Neural crest cell (in vitro differentiated cells): ENCODE data around the gene ETV6. TPM values are rescaled to one million over a fixed set of nuclear protein-coding genes. Genes with fewer than 3 reads are reported as not detected.
A peak's percentile ranks its signal among the peaks of the same experiment; 100 is the strongest.

Experiments used
- DNase-seq: peaks from one replicate; pipeline ENCODE4 v3.0.0; 2021; ENCODE audit warnings: low read depth, mixed read lengths, low spot score
- H3K27ac Mint-ChIP-seq: one replicate; pipeline ENCODE4 v1.8.0; 2021; ENCODE audit warnings: mild to moderate bottlenecking, mixed read lengths; ENCODE audit not compliant: unreplicated experiment
- H3K27me3 Mint-ChIP-seq: 2 replicates; pipeline ENCODE4 v1.8.0; 2021; ENCODE audit warnings: low read depth, mild to moderate bottlenecking, mixed read lengths
- H3K36me3 Mint-ChIP-seq: 2 replicates; pipeline ENCODE4 v1.8.0; 2021; ENCODE audit warnings: low read depth, mild to moderate bottlenecking, mixed read lengths
- H3K4me1 Mint-ChIP-seq: 2 replicates; pipeline ENCODE4 v1.8.0; 2021; ENCODE audit warnings: mixed read lengths
- H3K4me3 Mint-ChIP-seq: one replicate; pipeline ENCODE4 v1.8.0; 2021; ENCODE audit warnings: mild to moderate bottlenecking, mixed read lengths
- H3K9me3 Mint-ChIP-seq: 2 replicates; pipeline ENCODE4 v1.8.0; 2021; ENCODE audit warnings: mixed read lengths
- CTCF ChIP-seq: fragments of 200-600 bp; sonication (generic); conservative IDR thresholded peaks from 2 replicates; pipeline ENCODE4 v1.5.0; 2021; ENCODE audit warnings: antibody characterized with exemption, mild to moderate bottlenecking
- total RNA-seq: library from RNA; stranded (reverse); gene quantifications from 2 replicates; pipeline ENCODE4 v1.2.1, GENCODE V29; 2021

The ETV6 gene
- total RNA-seq, 1 donor from 2014 or later = 18.7 TPM

GRCh38 chr12:11776316-11776715 lies 126.8 kb downstream of the ETV6 start:
- DNase-seq = no peak
- no peak overlapping the region for H3K4me3 Mint-ChIP-seq
- no peaks in the 10 kb centered on the region for H3K9me3 Mint-ChIP-seq
- H3K36me3 Mint-ChIP-seq = peaks cover 2% of the 10 kb centered on the region
- H3K27ac Mint-ChIP-seq = no peak overlapping the region
- H3K4me1 Mint-ChIP-seq = peaks cover 29% of the 10 kb centered on the region
- H3K27me3 Mint-ChIP-seq = no peaks in the 10 kb centered on the region
- TF ChIP-seq CTCF = no peak

- Mint-ChIP-seq H3K4me3 (no peak overlapping the region), H3K4me1 (peaks cover 29% of the 10 kb centered on the region), H3K36me3 (peaks cover under 1% of the 10 kb centered on the region), H3K9me3 (no peaks in the 10 kb centered on the region), H3K27ac (no peak overlapping the region), H3K27me3 (no peaks in the 10 kb centered on the region)
- no peak for DNase-seq
- TF ChIP-seq CTCF = no peak
These were observed 128.0 kb downstream of the ETV6 start for GRCh38 chr12:11777451-11777850.

GRCh38 chr12:11777962-11778361 lies 128.5 kb downstream of the ETV6 start:
- no peak overlapping the region for H3K4me3 Mint-ChIP-seq
- H3K36me3 Mint-ChIP-seq = no peaks in the 10 kb centered on the region
- H3K27me3 Mint-ChIP-seq = no peaks in the 10 kb centered on the region
- TF ChIP-seq CTCF = no peak
- DNase-seq = no peak
- H3K4me1 Mint-ChIP-seq = peaks cover 29% of the 10 kb centered on the region
- no peaks in the 10 kb centered on the region for H3K9me3 Mint-ChIP-seq
- H3K27ac Mint-ChIP-seq = peak overlapping the region; percentile 89

GRCh38 chr12:11778713-11779685 lies 129.5 kb downstream of the ETV6 start:
- Mint-ChIP-seq H3K9me3 (no peaks in the 10 kb centered on the region), H3K4me1 (peaks cover 32% of the 10 kb centered on the region), H3K36me3 (no peaks in the 10 kb centered on the region), H3K4me3 (no peak overlapping the region), H3K27me3 (no peaks in the 10 kb centered on the region), H3K27ac (no peak overlapping the region)
- no peak for DNase-seq
- no peak for TF ChIP-seq CTCF

GRCh38 chr12:11780521-11781101 lies 131.1 kb downstream of the ETV6 start:
- Mint-ChIP-seq H3K4me3 (no peak overlapping the region), H3K4me1 (peaks cover 37% of the 10 kb centered on the region), H3K27ac (no peak overlapping the region), H3K27me3 (no peaks in the 10 kb centered on the region), H3K9me3 (no peaks in the 10 kb centered on the region), H3K36me3 (no peaks in the 10 kb centered on the region)
- TF ChIP-seq CTCF = no peak
- no peak for DNase-seq
